RPMI7951 (cell line): ENCODE results near the gene CAMK2B. TPM values are rescaled to one million over a fixed set of nuclear protein-coding genes. Genes with fewer than 3 reads are reported as not detected.

ENCODE experiments used
- DNase-seq: peaks from one replicate; pipeline ENCODE4 v3.0.0-alpha.2; 2012; ENCODE audit warnings: low read depth
- total RNA-seq: library from RNA; depleted of rRNA; stranded (reverse); fragments of >200 nt; shearing (Covaris generic); gene quantifications from 2 replicates; pipeline ENCODE4 v1.2.3, GENCODE V29; 2014

Gene CAMK2B
- total RNA-seq, 1 experiment from 2014 or later: 19.6 TPM

- no peak for DNase-seq
These were observed 67.0 kb downstream of the CAMK2B start for GRCh38 chr7:44258423-44258760.

GRCh38 chr7:44257618-44258422 is 67.6 kb downstream of the CAMK2B start:
- DNase-seq: peak; percentile 100

DNA sequence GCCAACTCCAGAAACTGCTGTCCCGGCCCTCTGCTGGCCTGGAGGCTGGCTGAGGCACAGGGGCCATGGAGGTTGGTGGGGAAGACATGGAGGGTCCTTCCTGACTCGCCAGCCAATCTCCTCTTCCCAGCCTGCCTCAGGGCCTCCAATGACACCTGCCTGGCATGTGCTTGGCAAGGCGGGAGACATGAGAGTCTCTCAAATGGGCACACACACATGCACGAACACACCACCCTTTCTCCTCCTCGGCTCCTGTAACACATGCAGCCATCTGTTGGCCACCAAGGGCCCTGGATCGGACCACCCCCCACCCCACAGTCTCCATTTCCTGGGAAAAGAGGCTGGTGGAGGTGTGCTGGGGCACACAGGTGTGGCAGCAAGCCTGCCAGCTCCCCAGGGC is 68.2 kb downstream of the CAMK2B start:
- no peak for DNase-seq

GRCh38 chr7:44256459-44256858 is 68.9 kb downstream of the CAMK2B start:
- DNase-seq: no peak

GRCh38 chr7:44251881-44252280 is 73.5 kb downstream of the CAMK2B start:
- no peak for DNase-seq

GRCh38 chr7:44251269-44251668 is 74.1 kb downstream of the CAMK2B start:
- no peak for DNase-seq

DNA sequence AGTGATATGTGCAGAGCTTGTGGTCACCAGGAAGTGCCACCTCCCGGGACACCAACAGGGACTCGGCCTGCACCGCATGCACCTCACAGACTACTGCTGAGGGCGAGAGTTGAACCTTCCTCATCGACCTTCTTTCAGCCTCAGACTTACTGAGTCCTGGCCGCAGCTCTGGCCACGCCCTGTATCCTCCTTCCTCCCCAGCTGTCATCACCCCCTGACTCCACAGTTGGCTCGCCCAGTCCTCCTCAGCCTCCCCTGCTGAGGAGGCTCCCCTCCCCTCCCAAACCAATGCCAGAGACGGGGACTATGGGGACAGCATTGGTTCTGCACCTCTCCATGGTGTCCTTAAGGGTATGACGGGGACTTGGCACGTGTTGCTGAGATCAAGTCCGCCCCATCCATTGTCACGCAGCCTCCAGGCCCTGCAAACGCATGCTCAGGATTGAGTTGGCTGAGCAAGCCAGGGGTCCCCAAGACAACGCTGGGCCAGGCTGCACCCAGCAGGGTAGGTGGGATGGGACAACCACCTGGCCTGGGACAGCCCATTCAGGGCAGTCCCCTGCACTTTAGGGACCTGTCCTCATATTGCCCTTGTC is 75.7 kb downstream of the CAMK2B start:
- DNase-seq: no peak

- DNase-seq: no peak
These were observed 77.3 kb downstream of the CAMK2B start for GRCh38 chr7:44247868-44248651.

- no peak for DNase-seq
These were observed 78.8 kb downstream of the CAMK2B start for GRCh38 chr7:44246396-44247113.

GRCh38 chr7:44244282-44244681 is 81.1 kb downstream of the CAMK2B start:
- peak; percentile 31 for DNase-seq

GRCh38 chr7:44242091-44242490 is 83.3 kb downstream of the CAMK2B start:
- no peak for DNase-seq

DNA sequence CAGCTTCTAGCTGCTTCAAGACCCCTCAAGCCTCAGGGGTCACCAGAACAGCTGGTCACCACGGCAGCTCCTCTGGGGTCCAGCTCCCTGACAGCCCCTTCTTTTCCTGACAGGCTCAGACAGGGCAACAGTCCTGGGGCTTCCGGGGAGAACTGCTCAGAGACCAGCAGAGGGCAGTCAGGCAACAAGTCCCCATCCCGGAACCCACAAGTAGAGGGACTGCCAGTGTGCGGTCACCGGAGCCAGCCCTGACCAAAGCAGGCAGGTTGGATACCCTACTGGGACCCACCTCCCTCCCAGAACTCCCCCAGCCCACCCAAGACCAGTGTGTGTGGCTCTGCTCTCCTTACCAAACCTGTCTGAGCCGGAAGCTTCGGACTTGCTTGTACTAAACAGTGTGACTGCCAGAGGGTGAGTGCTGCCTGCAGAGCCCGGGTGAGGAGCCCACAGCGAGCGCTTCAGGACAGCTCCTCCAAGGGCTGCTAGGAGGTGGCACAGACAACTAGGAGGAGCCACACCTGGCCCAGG is 84.3 kb downstream of the CAMK2B start:
- DNase-seq: peak; percentile 84

DNA sequence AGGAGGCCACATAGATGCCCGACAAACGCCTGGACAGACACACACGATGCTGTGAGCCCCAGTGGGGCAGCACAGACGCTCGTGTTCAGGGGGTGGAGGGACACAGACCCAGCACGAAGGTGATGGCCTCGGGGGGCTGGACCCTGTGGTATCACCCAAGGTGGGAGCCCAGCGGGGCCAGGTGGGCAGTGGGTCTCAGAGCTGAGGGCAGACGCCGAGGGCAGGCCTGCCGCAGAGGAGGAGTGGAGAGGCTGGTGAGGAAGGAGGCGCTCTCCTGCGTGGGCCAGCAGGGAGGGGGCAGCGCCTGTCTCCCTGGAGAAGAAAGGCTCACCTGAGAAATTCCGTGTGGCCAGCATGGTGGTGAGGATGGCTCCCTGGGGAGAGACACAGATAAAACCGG is 85.0 kb downstream of the CAMK2B start:
- DNase-seq: no peak

DNA sequence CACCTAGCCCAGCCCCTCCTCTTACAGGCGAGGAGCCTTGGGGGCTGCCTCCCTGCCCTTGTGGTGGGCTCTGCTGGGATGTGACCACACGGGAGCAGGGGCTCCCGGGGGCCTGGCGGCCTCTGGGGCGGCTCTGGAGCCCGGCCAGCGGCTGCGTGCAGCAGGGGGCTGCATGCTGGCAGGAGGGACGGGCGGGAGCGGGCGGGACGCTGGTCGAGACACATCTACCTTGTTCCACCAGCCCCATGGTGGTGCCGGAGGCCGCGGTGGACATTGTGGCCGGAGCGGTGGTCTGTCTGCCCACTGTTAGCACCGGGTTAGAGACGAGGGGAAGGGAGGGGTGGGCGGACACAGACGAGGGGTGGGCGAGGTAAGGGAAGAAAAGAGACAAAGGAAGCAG is 86.0 kb downstream of the CAMK2B start:
- no peak for DNase-seq

- DNase-seq: no peak
These were observed 87.2 kb downstream of the CAMK2B start for GRCh38 chr7:44238116-44238695.

DNA sequence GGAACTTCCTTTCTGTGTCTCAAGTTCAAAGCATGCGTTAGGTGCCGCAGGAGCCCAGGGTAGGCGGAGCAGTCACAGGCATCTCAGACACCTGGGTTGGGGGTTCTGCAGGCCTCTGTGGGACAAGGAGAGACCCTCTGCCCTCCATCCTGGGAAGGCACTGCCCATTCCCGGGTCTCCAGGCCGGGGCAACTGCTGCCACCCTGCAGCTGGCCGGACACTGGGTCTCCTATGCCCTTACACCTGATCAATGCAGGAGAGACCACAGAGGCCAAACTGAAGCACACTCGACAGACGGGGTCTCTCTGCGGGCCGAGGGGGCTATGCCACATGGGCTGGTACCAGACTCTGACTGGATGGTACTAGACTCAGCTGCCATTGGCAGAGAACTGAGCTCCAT is 87.7 kb downstream of the CAMK2B start:
- no peak for DNase-seq

DNA sequence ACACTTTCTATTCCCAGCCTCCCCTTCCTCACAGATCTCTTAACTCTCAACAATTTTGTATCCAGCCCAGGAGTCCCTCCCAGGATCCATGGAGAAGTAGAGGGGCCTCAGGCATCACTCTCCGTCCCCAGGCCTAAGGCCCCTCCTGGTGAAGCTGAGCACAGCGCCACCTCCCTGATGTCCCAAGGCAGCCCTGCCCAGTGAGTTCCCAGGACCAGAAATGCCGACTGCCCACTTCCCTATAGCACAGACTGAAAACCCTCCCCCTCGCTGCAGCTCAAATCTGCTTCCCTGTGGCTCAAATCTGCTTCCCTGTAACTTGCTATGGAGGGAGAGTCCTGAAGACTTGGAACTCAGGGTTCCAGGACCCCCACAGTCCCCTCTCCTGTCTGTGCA is 89.1 kb downstream of the CAMK2B start:
- no peak for DNase-seq

GRCh38 chr7:44235582-44236332 is 89.6 kb downstream of the CAMK2B start:
- peak; percentile 41 for DNase-seq

DNA sequence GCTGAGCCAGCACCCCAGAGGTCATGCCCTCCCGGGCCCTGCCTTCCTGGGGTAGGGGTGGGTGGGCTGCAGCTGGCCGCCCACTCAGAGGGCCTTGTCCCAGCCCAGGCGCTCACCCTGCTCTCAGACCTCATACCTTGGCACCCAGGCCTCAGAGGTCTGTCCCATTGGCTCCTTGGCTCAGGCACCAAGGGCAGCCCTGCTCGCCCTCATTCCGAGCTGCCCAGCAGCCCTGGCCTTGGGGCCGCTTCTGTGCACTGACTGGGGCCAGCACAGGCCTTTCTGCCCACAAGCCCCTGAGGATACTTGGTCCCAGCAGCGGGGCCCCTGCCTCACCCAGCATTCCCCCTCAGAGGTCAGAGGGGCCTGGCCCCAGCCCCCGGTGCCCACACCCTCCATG is 90.3 kb downstream of the CAMK2B start:
- no peak for DNase-seq

DNA sequence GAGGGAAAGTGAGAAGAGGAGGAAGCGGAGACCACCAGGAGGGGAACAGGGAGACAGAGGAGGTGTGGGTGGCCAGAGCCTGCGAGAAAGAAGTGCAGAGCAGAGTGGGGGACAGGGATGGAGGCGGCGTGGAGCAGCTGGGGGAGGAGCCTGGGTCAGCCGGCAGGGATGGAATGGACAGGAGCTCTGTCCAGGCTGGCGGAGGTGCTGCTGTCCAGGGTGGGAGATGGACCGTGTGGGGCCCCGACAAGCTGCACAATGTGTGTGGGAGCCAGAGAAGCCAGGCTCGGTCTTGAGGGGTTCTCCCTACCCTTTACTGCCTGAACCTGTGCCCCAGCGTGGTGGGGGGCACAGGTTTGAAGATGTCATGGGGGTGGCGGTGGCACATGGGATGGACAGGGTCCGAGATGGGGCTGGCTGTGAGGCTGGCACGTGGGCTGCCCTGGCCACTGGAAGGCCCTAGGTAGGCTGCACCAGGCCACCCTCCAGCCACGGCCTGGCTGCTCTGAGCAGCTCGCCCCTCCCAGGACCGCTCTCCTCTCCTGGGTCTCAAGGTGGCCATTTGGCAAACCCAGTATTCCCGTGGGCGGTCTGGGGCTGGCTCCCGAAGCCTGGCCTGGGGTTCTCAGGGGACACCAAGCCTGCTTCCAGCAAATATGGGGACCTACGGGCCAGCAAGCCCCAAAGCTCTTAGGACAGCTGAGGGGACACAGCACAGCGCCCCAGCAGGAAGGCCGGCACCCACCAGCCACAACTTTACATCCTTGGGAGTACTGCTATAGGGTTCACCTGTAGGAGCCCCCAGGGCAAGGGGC is 92.3 kb downstream of the CAMK2B start:
- DNase-seq: no peak
